ENCODE measurements around the gene SVIL.
A peak's percentile ranks its signal among the peaks of the same experiment; 100 is the strongest.
"Not testable (repeated sequence)": the region's sequence is repeated elsewhere in the genome, so short reads cannot be mapped to it uniquely, and the experiment has no call there.

SVIL gene

DNA sequence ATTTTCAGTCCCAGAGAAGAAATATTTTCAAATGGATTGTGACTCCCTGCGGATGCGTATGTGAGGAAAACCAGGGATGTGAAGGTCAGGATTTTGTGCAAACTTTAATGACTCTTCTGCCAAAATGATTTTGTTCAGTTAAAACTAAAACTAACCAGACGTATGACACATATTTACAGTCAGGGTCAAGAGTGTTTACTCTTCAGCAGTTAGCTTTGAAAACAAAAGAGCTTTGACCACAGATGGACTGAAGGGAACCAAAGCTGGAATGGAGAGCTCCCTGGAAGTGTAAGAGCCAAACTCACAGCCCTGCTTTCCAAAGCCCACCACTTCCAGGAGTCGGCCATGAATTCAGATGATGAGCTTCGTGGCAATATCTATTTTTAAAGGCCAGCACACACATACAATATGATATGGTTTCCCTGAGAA is 15.5 kb downstream of the SVIL start:
- DNase-seq = peak; percentile 11

DNA sequence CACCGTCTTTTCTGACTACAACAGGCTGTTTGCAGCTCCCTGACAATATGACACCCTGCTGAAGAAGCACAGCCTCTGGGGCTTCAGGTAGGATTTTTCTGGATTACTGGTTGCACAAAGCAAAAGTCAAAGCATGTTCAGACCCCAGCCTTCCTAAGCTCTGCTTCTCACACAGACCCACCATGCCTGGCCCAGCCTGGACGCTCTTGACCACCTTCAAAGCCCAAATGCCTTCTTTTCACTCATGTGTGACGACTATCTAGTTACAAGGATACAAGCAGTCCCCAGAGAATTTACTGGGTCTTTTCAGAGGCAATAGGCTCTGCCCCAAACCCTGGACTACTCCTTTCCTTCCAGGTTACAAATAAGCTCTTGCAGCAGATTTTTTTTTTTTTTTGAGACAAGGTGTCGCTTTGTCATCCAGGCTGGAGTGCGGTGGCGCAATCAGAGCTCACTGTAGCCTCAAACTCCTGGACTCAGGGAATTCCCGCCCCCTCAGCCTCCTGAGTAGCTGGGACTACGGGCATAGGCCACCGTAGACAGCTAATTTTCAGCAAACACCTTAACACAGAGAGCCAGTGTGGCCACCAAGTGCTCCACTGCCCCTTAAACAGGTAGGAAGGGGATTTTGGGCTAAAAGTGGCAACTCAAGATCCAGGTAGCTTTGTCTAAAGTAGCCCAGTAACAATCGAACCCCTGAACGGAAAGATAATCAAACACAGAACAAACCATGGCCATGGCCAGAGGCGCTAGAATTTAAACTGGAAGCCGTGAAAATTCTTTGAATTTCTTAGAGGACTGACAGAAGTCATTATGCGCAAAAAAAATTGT is 16.2 kb downstream of the SVIL start:
- DNase-seq = no peak

DNA sequence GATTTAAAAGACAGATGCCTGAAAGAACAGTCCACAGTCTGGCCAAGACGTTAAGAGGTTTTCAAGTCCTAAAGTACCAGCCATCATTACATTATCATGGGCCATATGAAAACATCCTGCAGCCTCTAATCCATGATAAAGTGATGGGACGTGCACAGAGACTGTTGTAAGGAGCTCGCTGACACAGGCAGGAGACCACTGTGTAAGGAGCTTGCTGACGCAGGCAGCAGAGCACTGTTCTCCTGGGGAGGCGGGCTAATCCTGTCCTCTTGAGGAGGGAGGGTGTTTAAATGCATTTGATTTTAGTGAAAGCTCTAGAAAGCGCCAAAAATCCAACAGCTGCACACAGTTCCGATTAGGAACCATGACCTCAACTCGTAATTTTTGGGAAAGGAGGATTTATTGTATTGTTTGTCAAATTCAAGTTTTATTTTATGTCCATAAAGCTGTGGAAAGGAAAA is 16.9 kb downstream of the SVIL start:
- DNase-seq = no peak

DNA sequence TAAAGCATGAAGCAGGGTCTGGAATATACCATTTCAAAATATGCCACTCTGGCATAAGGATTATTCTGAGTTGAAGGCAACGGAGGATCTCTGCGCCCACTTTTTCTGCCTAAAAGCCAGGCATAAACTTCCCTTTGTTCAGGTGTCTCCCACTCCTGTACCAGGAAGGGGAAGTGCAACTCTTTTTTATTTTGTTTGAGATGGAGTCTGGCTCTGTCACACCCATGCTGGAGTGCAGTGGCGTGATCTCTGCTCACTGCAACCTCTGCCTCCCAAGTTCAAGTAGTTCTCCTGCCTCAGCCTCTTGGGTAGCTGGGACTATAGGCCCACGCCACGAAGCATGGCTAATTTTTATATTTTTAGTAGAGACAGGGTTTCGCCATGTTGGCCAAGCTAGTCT is 18.2 kb downstream of the SVIL start:
- no peak for DNase-seq

DNA sequence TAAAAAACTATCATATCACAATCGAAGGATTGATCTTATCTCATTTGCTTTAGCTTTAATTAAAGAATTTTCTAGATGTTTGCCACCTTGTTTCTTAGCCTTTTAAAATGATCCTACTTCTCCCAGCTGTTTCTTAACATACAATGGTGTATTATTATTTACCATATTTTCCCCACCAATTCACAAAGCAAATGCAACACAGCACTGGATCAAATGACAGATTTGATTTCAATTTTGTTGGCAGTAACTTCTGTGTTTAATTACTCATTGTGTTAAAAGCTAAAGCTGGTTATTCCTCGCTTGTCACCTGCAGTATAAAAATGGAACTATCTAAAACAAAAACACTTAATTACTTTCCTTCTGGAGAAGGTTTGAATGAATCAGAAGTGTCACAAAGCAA is 19.6 kb downstream of the SVIL start:
- no peak for DNase-seq

DNA sequence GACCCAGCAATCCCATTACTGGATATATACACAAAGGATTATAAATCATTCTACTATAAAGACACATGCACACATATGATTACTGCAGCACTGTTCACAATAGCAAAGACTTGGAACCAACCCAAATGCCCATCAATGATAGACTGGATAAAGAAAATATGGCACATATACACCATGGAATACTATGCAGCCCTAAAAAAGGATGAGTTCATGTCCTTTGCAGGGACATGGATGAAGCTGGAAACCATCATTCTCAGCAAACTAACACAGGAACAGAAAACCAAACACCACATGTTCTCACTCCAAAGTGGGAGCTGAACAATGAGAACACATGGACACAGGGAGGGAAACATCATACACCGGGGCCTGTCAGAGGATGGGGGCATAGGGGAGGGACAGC is 20.5 kb downstream of the SVIL start:
- not testable (repeated sequence) for DNase-seq

DNA sequence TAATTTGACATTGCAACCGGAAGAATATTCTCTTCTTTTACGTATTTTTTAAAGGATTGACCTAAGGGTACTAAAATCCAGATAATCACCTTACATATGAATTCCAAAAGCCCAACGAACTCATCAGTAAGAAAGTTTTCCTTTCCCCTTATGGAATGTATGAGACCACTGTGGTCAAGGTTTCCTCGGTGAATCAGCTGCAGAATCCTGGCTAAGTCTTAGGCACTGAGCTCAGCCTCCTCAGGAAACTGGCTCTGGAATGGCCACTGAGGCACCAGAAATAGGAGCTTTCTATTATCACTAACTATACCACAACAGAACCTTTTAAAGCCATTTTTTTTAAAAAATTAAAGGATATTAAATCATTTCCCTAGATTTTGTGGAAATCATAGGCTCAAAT is 21.0 kb downstream of the SVIL start:
- DNase-seq = no peak

DNA sequence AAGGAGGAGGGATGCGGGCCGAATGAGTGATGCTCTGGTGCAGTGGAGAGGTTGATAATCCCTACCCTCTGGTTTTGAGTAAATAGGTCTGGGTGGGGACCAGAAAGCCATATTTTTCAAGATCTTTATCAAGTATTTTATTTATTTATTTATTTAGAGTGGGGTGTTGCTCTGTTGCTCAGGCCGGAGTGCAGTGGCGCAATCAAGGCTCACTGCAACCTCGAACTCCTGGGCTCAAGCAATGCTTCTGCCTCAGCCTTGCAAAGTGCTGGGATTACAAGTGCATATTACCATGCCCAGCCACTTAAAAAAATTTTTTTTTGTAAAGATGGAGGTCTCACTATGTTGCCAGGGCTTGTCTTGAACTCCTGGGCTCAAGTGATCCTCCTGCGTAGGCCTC is 21.6 kb downstream of the SVIL start:
- no peak for DNase-seq

DNA sequence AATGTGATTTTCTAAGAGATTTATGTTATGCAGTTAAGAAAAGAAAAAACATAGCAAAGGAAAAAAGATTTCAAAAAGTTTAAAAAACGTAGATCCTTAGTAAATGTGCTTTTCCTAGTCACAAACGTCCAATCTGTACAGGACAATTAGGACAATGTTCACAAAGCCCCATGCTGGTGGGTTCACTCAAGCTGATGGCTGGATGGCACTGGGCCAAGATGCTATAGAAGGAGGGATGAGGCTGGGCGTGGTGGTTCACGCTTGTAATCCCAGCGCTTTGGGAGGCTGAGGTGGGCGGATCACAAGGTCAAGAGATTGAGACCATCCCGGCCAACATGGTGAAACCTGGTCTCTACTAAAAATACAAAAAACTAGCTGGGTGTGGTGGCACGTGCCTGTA is 22.1 kb downstream of the SVIL start:
- DNase-seq = no peak

DNA sequence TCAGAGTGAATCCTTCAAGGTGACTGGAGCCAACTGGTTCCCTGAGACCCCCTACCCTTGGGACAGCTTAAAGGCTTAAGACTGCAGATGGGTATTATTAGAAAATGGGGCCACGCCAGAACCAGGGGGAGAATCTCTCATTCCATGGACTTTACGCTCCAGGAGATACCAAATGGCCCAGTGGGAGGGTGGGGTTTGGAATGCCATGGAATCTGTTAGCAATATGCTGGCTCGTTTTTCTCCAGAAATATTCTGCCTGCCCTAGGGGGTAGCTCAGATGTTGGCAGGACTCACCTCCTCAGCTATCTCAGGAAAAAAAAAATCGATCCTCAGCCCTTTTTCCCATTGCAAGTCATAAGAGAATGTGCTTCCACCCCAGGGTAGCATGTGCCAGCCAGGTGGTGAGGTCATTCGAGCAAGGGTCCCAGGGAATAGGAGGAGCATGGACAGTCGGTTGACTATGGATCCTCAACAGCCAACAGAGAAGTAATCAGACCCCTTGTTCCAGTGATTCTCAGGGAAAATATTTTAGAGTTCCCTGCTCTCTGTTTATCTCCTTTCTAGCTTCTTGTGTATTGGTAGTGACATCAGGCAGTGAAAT is 22.9 kb downstream of the SVIL start:
- DNase-seq = no peak

DNA sequence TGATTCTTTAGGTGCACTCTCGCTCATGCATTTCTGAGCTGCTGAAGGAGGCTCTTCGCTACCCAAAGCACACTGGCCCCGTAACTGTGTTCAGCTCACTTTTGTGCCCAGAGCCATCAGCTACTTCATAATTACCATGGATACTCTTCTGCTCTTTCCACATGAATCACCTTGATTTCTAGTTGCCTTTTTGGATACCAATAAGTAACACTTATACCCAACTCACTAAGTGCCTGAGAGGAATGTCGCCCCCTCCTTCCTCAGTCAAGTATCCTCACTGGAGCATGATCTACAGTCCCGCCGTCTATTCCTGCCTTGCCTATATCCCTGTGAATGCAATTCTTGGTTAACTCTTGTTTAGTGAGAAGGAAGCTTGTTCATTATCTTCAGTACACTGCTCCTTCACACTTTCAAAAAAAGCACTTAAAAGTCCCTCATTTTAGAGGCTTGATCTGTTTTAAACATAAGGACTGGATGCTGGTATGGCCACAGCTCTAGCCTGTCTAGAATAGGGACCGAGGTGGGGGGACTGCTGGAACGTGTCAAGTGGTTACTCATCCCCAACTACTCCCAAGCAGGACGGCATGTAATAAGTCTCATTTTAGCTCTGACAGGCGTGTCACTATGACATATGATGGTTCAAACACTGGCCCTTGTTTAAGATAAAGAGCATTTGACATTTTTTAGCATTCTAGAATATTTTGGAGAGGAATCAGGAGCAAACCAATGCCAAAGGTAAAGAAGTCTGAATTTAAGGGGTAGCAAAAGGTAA is 23.7 kb downstream of the SVIL start:
- DNase-seq = no peak

DNA sequence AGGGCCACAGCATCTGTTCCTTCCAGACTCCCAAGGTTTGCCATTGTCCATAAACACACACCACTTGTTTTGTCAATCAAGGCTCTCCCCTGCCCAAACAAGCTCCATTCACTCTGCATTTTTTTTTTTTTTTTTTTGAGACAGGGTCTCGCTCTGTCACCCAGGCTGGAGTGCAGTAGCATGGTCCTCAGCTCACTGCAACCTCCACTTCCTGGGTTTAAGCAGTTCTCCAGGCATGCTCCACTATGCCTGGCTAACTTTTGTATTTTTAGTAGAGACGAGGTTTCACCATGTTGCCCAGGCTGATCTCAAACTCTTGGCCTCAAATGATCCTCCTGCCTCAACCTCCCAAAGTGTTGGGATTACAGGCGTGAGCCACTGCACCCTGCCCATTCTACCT is 24.4 kb downstream of the SVIL start:
- not testable (repeated sequence) for DNase-seq

DNA sequence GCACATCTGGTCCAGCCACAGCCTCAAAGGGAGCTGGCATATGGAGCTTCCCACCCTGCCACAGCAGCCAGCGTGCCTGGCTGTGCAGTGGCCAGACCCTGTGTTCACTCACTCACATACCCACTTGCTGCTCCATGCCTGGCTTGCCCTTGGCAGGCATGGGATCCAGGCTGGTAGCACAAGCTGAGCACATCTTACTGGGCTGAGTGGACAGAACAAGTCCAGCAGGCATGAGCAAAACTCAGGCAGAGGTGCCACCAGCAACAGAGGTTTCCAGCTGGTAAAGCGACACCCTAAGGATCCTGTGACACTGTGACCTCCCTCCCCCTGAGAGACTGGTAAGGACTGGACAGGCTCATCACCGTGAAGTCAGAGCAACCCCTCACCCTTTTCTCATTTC is 25.1 kb downstream of the SVIL start:
- DNase-seq = no peak

DNA sequence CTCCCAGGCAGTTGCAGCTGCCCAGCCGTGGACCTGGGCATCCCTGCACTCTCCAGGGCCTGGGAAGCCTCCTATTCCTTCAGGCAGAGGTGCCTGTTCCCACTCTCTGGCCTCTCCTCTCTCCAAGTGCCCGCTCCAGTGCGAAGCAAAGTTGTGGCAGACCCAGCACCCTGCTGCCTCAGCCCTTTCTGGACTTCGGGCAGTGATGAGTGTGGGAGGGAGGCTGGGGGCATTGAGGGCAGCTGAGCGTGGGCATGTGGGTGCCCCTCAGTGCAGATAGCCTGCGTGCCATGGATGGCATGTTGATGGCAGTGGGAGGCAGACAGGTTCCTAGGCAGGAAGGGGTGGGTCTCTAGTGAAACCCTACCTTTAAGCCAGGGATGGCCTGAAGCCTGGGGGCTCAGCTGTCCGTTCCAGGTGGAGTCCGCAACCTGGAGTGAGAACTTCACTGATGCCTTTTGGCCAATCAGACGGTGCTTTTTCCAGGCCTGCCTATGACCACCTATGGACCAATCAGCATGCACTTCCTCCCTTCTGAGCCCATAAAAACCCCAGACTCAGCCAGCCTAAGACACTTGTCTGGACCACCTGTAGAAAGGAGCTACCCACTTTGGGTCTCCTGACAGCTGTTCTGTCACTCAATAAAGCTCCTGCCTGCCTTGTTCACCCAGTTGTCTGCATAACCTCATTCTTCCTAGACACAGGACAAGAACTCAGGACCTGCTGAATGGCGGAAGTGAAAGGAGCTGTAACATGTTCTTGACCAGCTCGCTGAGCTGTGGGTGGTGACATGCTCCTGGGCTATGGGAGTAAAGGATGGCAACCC is 26.1 kb downstream of the SVIL start:
- no peak for DNase-seq

DNA sequence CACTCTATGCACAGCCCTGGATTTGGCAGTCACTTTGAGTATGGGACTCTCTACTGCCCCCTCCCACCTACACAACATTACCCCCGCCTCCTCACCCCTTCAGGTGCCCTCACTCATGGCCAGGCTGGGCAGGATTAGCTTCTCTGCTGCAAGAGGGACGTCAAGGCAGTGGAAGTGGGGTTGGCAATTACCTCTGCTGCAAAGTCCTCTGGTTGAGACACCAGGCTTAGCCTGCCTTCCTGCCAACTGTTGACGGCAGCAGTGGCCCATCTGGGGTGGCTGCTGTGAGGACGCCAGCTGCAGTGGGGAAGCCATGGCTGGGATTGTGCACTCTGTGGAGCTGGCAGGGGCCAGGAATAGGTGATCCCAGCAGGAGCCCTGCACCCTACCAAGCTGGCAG is 26.7 kb downstream of the SVIL start:
- no peak for DNase-seq

DNA sequence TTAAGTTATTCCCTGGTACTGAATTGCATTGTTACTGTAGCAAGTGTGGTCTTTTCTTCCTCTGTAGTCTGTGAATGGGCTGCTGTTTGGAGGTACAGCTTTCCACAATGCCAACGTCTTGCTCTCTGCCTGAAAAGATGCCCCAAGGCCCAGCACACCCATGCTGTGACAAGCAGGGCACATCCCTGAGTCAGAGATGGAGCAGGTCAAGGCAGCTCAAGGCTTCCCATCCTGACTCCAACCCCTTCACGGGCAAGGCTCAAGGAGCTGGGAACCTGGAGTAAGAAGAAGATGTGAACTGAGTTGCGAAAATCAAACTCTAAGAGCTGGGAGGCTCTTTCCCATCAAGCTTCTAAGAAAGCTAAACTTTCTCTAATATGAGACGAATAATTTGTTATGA is 27.2 kb downstream of the SVIL start:
- no peak for DNase-seq

DNA sequence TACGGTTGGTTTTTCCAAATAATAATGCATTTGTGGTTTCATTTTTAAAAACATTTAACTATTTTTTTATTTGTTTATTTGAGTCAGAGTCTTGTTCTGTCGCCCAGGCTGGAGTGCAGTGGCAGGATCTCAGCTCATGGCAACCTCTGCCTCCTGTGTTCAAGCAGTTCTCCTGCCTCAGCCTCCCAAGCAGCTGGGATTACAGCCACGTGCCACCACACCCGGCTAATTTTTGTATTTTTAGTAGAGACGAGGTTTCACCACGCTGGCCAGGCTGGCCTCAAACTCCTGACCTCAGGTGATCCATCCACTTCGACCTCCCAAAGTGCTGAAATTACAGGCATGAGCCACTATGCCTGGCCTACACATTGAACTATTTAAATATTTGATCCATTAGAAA is 28.1 kb downstream of the SVIL start:
- not testable (repeated sequence) for DNase-seq

DNA sequence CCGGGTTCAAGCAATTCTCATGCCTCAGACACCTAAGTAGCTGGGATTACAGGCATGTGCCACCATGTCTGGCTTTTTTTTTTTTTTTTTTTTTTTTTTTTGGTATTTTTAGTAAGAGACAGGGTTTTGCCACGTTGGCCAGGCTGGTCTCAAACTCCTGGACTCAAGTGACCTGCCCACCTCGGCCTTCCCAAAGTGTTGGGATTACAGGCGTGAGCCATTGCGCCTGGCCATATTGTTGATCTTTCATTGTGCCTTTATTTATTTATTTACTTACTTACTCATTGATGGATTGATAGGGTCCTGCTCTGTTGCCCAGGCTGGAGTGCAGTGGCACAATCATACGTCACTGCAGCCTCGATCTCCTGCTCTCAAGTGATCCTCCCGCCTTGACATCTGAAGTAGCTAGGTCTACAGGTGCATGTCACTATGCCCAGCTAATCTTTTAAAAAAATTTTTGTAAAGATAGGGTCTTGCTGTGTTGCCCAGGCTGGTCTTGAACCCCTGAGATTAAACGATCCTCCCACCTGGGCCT is 30.4 kb downstream of the SVIL start:
- no peak for DNase-seq

DNA sequence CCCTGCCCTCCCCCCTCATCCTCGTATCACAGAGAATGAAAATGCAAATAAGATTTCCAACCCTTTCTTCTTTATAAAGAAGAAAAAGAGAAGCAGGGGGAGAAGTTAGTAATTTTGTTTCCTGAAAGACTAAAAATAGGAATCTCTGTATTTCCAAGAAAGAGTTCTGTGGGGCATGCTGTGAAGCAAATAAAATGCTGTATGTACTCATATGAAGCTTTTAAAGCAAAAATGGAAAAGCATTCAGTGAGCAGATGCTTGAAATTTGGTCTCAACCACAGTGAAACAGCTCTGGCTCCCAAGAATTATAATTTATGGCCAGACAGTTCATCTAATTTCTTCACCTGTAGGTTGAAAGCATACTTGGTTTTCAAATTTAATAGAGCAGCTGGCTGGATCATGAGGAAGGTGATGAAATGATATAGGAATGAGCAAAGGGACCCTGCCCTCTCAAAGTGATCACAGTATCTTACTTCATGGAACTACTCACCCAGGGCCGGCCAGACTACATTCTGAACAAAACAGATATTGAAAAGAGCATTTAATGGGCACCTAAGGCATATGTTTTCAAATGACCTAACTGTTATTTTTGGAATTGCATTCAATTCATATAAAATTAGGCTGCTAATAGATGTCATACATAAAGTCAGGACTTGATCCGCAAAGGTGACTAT is 31.4 kb downstream of the SVIL start:
- no peak for DNase-seq

DNA sequence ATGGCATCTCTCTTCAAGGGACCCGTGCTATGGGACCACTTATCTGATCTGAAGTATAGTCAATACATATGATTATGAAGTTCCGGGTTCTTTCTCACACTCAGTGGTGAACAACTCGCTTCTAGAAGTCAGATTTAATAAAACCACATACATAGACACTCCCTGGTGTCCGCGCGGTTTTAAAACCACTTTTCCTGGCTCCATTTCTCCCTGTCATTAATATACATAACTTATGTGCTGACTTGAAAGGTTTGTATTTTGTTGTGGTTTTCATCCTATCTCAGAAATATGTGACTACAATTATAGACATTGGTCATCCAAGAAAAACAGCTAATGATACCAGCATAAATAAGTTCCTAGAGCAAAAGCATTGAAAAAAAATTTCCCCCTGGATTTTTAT is 34.0 kb downstream of the SVIL start:
- DNase-seq = no peak

DNA sequence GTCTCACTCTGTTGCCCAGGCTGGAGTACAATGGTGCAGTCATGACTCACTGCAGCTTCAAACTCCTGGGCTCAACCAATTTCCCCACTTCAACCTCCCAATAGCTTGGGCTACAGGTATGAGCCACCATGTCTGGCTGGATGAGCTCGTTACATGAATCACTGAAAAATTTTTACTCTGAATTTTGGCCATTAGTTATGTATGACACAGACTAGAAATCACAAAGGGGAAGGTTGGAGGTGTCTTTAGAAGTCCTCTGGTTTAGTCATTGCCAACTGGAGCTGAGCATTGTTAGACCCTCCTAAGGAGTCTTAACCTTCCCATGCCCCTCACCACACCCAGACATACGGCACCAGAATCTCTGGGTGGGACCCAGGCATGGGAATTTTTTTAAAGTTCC is 34.7 kb downstream of the SVIL start:
- DNase-seq = no peak

DNA sequence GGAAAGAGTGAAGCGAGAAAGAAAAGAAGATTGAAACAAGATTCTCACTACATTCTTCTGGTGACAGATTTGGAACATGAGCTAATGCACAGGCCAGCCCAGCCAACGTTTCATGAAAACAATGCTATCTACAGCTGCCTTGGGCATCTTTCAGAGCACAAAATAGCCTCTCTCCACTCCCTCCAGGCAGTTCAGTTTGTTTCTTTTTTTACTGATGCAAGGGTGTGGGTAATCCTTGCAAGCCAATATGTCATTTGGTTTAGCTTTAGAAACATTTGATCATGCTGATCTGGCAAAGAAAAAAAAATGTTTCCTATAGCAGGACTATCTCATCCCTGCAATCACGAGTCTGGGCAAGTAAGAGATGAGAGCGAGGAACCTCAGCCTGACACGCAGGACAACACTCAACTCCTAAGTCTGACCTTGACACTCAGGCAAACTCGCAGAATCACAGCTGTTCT is 35.9 kb downstream of the SVIL start:
- no peak for DNase-seq
